ENCODE measurements around the gene ACMSD. TPM values are rescaled to one million over a fixed set of nuclear protein-coding genes. Genes with fewer than 3 reads are reported as not detected.

Gene ACMSD
- total RNA-seq, 1 donor from 2014 or later, result not detected

DNA sequence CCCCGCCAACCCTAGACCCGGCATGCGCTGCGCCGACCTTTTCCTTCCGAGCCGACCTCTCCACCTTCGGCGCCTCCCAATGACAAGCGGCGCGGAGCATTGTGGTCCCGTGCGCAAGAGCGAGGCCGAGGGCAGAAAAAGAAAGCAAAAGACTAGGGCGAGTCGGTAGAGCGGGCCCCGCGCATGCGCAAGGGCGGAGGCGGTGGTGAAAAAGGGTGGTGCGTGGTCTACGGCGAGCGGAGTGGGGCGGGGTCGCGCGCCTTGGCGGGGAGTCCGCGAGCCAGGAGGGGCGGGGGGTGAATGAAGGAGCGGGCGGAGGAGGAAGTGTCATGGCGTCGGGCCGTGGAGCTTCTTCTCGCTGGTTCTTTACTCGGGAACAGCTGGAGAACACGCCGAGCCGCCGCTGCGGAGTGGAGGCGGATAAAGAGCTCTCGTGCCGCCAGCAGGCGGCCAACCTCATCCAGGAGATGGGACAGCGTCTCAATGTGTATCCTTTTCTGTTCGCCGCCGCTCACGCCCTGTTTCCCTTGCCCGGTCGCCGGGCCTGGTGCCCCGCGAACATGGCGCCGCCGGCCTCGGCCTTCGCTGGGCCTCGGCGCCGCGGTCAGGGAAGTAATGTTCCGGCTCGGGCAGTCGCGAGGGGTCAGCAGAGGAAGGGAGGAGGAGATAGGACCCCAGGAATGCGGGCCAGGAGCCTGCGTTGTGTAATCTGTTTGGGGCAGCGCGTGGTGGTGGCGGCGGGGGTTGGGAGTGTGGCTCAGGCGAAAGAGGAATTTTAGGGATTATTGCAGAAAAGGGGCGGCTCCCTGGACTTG, 80.3 kb downstream of the ACMSD start, which contains the start of gene CCNT2:
CCNT2 (plus strand) TSS at position 297 of the 815 bp plus-strand sequence; CDS start at position 330, 33 bp downstream.
- H3K27ac Mint-ChIP-seq (ENCODE audit: unreplicated experiment), result peak within 1 kb of the TSS; percentile 99
- TF ChIP-seq, protein P1, sequence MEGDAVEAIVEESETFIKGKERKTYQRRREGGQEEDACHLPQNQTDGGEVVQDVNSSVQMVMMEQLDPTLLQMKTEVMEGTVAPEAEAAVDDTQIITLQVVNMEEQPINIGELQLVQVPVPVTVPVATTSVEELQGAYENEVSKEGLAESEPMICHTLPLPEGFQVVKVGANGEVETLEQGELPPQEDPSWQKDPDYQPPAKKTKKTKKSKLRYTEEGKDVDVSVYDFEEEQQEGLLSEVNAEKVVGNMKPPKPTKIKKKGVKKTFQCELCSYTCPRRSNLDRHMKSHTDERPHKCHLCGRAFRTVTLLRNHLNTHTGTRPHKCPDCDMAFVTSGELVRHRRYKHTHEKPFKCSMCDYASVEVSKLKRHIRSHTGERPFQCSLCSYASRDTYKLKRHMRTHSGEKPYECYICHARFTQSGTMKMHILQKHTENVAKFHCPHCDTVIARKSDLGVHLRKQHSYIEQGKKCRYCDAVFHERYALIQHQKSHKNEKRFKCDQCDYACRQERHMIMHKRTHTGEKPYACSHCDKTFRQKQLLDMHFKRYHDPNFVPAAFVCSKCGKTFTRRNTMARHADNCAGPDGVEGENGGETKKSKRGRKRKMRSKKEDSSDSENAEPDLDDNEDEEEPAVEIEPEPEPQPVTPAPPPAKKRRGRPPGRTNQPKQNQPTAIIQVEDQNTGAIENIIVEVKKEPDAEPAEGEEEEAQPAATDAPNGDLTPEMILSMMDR (IDR thresholded peaks at IDR 0.05; ENCODE audit: partially characterized antibody, unreplicated experiment), result no peak
- peaks cover 10% of the 10 kb centered on the region for H3K27me3 Mint-ChIP-seq (ENCODE audit: unreplicated experiment)
- peaks cover 8% of the 10 kb centered on the region for H3K4me1 Mint-ChIP-seq (ENCODE audit: low read depth, unreplicated experiment)
- peak; percentile 100 for DNase-seq
- H3K36me3 Mint-ChIP-seq (ENCODE audit: unreplicated experiment), result peaks cover 5% of the 10 kb centered on the region
- H3K9me3 Mint-ChIP-seq (ENCODE audit: unreplicated experiment), result peaks cover 19% of the 10 kb centered on the region
- H3K4me3 Mint-ChIP-seq (ENCODE audit: unreplicated experiment), result peak within 1 kb of the TSS; percentile 99

DNA sequence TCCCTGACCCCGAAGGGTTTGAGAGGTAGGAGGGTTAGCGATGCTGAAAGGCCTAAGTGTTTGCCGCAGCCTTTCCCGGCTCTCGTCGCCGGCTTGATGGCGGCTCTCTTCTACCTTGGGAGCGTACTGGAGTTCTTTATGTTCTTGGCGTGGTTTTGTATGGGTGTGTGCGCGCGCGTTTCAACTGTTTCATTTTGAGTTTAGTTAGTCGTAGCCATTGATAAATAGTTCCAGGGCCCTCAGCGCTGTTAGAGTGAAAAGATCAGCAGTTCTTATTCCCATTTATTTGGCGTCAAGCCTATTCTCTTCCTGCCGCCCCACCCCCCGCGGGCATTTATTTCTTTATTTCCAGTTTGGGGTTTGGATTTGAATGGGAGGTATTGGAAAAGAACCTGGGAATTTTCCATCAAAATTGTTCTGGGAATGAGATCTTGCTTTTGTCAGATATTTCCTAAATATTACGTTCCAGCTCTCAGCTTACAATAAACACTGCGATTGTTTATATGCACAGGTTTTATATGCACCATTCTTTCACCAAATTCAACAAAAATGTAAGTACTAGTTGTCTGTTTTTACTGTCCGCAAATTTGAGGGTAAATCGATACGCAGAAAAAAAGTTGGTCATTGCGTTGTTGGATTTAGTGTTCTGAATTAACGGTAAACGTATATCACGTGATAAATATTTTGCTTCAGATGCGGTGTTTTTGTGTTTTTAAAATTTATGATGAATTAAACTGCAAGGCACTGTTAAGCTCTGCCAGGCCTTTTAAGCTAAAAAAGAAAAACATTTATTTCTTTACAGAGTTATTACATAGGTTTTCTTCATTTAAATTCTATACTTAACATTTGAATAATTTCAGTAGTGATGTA, 81.2 kb downstream of the ACMSD start:
- H3K27me3 Mint-ChIP-seq (ENCODE audit: unreplicated experiment), result peaks cover 10% of the 10 kb centered on the region
- peaks cover 19% of the 10 kb centered on the region for H3K9me3 Mint-ChIP-seq (ENCODE audit: unreplicated experiment)
- TF ChIP-seq, protein P1 (IDR thresholded peaks at IDR 0.05; ENCODE audit: partially characterized antibody, unreplicated experiment), result no peak
- peak overlapping the region; percentile 99 for H3K4me3 Mint-ChIP-seq (ENCODE audit: unreplicated experiment)
- H3K36me3 Mint-ChIP-seq (ENCODE audit: unreplicated experiment), result peaks cover 4% of the 10 kb centered on the region
- DNase-seq, result no peak
- H3K27ac Mint-ChIP-seq (ENCODE audit: unreplicated experiment), result peak overlapping the region; percentile 99
- H3K4me1 Mint-ChIP-seq (ENCODE audit: low read depth, unreplicated experiment), result peaks cover 8% of the 10 kb centered on the region

DNA sequence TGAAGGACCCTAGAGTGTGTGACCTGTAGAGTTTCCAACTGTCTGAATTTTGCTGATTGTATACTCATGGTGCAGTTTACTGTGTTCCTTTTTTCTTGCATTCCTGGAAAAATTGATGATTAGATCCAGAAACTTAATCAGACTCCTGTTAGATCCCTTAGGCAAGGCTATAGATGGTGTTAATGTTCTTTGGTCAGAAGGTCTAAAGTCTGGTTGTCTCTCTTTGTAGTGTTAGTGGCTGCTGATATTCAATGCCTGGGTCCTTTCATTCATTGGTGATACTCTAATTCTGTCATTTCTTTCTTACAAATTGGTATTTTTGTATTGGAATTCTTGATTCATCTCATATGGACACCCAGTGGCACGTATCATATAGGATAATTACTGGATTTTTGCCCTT, 86.5 kb downstream of the ACMSD start:
- Mint-ChIP-seq H3K9me3 (ENCODE audit: unreplicated experiment) (no peaks in the 10 kb centered on the region), H3K4me1 (ENCODE audit: low read depth, unreplicated experiment) (peaks cover 18% of the 10 kb centered on the region), H3K36me3 (ENCODE audit: unreplicated experiment) (no peaks in the 10 kb centered on the region), H3K27ac (ENCODE audit: unreplicated experiment) (peak overlapping the region; percentile 4), H3K27me3 (ENCODE audit: unreplicated experiment) (no peaks in the 10 kb centered on the region), H3K4me3 (ENCODE audit: unreplicated experiment) (no peak overlapping the region)
- no peak for DNase-seq
- TF ChIP-seq, protein P1 (IDR thresholded peaks at IDR 0.05; ENCODE audit: partially characterized antibody, unreplicated experiment), result no peak

DNA sequence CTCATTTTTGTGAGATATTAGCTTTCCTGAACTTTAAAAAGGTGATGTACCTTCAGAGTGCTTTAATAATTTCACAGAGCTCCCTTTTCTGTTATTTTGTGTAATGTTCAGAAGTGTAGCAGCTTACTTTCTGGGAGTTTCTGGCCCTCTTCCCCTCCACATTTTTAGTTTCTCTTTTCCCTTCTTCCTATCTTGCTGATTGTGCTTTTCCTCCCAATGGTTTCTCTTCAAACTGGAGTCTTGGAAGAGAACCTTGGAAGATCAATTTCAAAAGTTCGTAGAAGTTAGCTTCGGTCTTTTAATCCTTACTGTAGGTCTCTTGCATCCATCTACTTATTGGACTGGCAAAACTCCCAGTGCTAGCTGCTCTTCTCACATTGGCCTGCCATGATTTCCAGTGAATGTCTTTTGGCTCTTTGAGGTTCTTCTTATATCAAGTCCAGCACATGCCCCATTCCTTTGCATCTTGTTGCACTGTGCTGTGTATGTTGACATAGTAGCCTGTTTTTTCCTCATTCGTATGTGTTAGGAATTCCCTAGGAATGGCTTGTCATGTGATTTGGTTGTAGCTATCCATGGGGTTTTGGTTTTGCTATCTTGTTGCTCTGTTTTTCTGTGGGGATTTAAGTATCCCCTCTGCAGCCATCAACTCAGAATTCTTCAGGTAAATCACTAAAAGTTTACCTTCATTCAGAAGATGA, 88.0 kb downstream of the ACMSD start:
- Mint-ChIP-seq H3K4me3 (ENCODE audit: unreplicated experiment) (no peak overlapping the region), H3K27ac (ENCODE audit: unreplicated experiment) (no peak overlapping the region), H3K4me1 (ENCODE audit: low read depth, unreplicated experiment) (peaks cover 14% of the 10 kb centered on the region), H3K36me3 (ENCODE audit: unreplicated experiment) (no peaks in the 10 kb centered on the region), H3K9me3 (ENCODE audit: unreplicated experiment) (no peaks in the 10 kb centered on the region), H3K27me3 (ENCODE audit: unreplicated experiment) (no peaks in the 10 kb centered on the region)
- no peak for DNase-seq
- TF ChIP-seq, protein P1 (IDR thresholded peaks at IDR 0.05; ENCODE audit: partially characterized antibody, unreplicated experiment), result no peak

Data from glutamatergic neuron (in vitro differentiated cells).